Spleen (tissue), 11 donors: Measurements from ENCODE around the gene ZNF547. TPM values are rescaled to one million over a fixed set of nuclear protein-coding genes. Genes with fewer than 3 reads are reported as not detected.

Experiments used
- DNase-seq: peaks from one replicate; pipeline ENCODE4 v3.0.0-alpha.2; 2020
- H3K27ac ChIP-seq, 8 donors: fragments of 200-600 bp; sonication (generic) in 7 of 8; 1 replicate in 4 of 8; 2 replicates in 4 of 8; pipeline versions ENCODE4 v1.5.0 to v1.8.0; 2016 to 2021; ENCODE audit warnings: inconsistent platforms in 4 of 8, mild to moderate bottlenecking in 4 of 8, moderate library complexity in 1 of 8
- H3K27me3 ChIP-seq, 7 donors: fragments of 200-600 bp; sonication (generic) in 6 of 7; replicated peaks in 1 of 7; 1 replicate in 4 of 7; 2 replicates in 3 of 7; pipeline versions ENCODE4 v1.5.0 to v1.8.0; 2016 to 2021; ENCODE audit warnings: inconsistent platforms in 3 of 7, mild to moderate bottlenecking in 1 of 7
- H3K36me3 ChIP-seq, 6 donors: fragments of 200-600 bp; sonication (generic) in 5 of 6; 1 replicate in 4 of 6; 2 replicates in 2 of 6; pipeline versions ENCODE4 v1.5.0 to v1.8.0; 2016 to 2021; ENCODE audit warnings: inconsistent platforms in 2 of 6
- H3K4me1 ChIP-seq, 6 donors: fragments of 200-600 bp; sonication (generic) in 5 of 6; 1 replicate in 3 of 6; 2 replicates in 3 of 6; pipeline versions ENCODE4 v1.5.0 to v1.8.0; 2016 to 2021; ENCODE audit warnings: inconsistent platforms in 3 of 6
- H3K4me3 ChIP-seq, 8 donors: fragments of 200-600 bp; sonication (generic) in 7 of 8; 1 replicate in 4 of 8; 2 replicates in 4 of 8; pipeline versions ENCODE4 v1.5.0 to v1.8.0; 2016 to 2021; ENCODE audit warnings: inconsistent platforms in 4 of 8, mild to moderate bottlenecking in 4 of 8, moderate library complexity in 2 of 8
- H3K9me3 ChIP-seq, 8 donors: fragments of 200-600 bp; sonication (generic) in 7 of 8; 1 replicate in 4 of 8; 2 replicates in 4 of 8; pipeline versions ENCODE4 v1.5.0 to v1.8.0; 2016 to 2021; ENCODE audit warnings: inconsistent platforms in 4 of 8
- CTCF ChIP-seq, 11 experiments: fragments of 200-600 bp in 7 of 11; fragments of 450-650 bp in 4 of 11; sonication (generic) in 4 of 11; IDR thresholded peaks in 8 of 11; conservative IDR thresholded peaks in 3 of 11; 1 replicate in 7 of 11; 2 replicates in 4 of 11; pipeline versions ENCODE4 v1.4.0 to v1.8.0; 2016 to 2021; ENCODE audit warnings: antibody characterized with exemption in 11 of 11, inconsistent platforms in 4 of 11, mild to moderate bottlenecking in 1 of 11
- POLR2A ChIP-seq, 3 donors: fragments of 450-650 bp; IDR thresholded peaks; one replicate each; pipeline ENCODE4 v1.5.1; 2017; ENCODE audit warnings: antibody characterized with exemption in 3 of 3, mild to moderate bottlenecking in 1 of 3
- POLR2AphosphoS5 ChIP-seq, 3 donors: sonication (generic); formaldehyde crosslinking; IDR thresholded peaks; one replicate each; pipeline ENCODE4 v1.5.1; 2017; ENCODE audit warnings: antibody characterized with exemption in 3 of 3
- WGBS, 5 donors: extraction: QIAGEN DNeasy Blood & Tissue Kit in 3 of 5; methylation state at CpG; one replicate each; pipeline versions ENCODE4 v1.1.5 to v1.1.7; 2013 to 2018; 5-methylcytosine and 5-hydroxymethylcytosine counted together
- intact Hi-C: fragments of 100-400 bp; cut with DNase I; formaldehyde crosslinking; loops from one replicate; pipeline ENCODE4 v1.15.0; 2023; ENCODE audit warnings: low total_unique reads
- polyA plus RNA-seq, 3 donors: library from polyadenylated mRNA; stranded (reverse); fragments of 200-250 nt; gene quantifications; one replicate each; pipeline ENCODE4 v1.2.1, GENCODE V29; 2013
- total RNA-seq, 7 donors: library from RNA; depleted of rRNA in 3 of 7; stranded (reverse); fragments of >200 nt in 3 of 7; fragmentation: NEBNext Ultra II Directional in 4 of 7; extraction: Animal tissue kit (Norgen Biotek cat#: 25700) in 4 of 7; gene quantifications; one replicate each; pipeline versions ENCODE4 v1.1.0 to v1.2.1, GENCODE V29; 2016 to 2021
- donor health status: healthy with polysubstance abuse.
- donor health status: DM: no; HTN: no; CAD: no; lungs with moderate emphysema.
- donor health status: DM: no; HTN: no; CAD: no.
- donor health status: Bipolar disorder and iron deficiency.
- donor health status: healthy.
- donor health status: DM: no; HTN: no; CAD: no.
- donor health status: DM: yes; HTN: yes; CAD: no.

The ZNF547 gene
- total and polyA plus RNA-seq, 10 donors: 2.3 to 8.8 (median 4.1) TPM

- Histone ChIP-seq H3K27ac (no peak overlapping the region), H3K36me3 (peaks cover 9 to 91% (median 62%) of the 10 kb centered on the region in 6 donors), H3K4me3 (peak overlapping the region in 1 of 8 donors; percentile 3), H3K4me1 (peaks cover 0 to 3% (median 0%) of the 10 kb centered on the region in 6 donors), H3K27me3 (no peaks in the 10 kb centered on the region), H3K9me3 (peaks cover 2 to 97% (median 74%) of the 10 kb centered on the region in 8 donors)
- intact Hi-C loops: no loop called here
- no peak for DNase-seq
- 85 to 98% (median 96%) methylated on average over 8 of the region's 8 CpGs for WGBS, 5 donors
- no peak for TF ChIP-seq CTCF (IDR thresholded peaks at IDR 0.05 in 8 of 11, conservative IDR thresholded peaks at IDR 0.05 in 3 of 11)
- no peak for TF ChIP-seq POLR2AphosphoS5 (IDR thresholded peaks at IDR 0.05)
- TF ChIP-seq POLR2A (IDR thresholded peaks at IDR 0.05): no peak
Observed at GRCh38 chr19:57327993-57328392, 35.4 kb upstream of the ZNF547 start.

- Histone ChIP-seq H3K4me3 (no peak overlapping the region), H3K27ac (no peak overlapping the region), H3K9me3 (peaks cover 0 to 70% (median 35%) of the 10 kb centered on the region in 8 donors), H3K4me1 (no peaks in the 10 kb centered on the region), H3K27me3 (no peaks in the 10 kb centered on the region), H3K36me3 (peaks cover 0 to 32% (median 5%) of the 10 kb centered on the region in 6 donors)
- 81 to 94% (median 93%) methylated on average over 4 of the region's 4 CpGs for WGBS, 5 donors
- intact Hi-C loops: no loop called here
- TF ChIP-seq CTCF (IDR thresholded peaks at IDR 0.05 in 8 of 11, conservative IDR thresholded peaks at IDR 0.05 in 3 of 11) (no peak), POLR2A (IDR thresholded peaks at IDR 0.05) (no peak), POLR2AphosphoS5 (IDR thresholded peaks at IDR 0.05) (no peak)
- no peak for DNase-seq
Observed at GRCh38 chr19:57334191-57334590, 29.2 kb upstream of the ZNF547 start.

GRCh38 chr19:57338877-57339276 lies 24.5 kb upstream of the ZNF547 start:
- H3K27me3 ChIP-seq: no peaks in the 10 kb centered on the region
- intact Hi-C loops: no loop called here
- H3K4me3 ChIP-seq: no peak overlapping the region
- H3K4me1 ChIP-seq: no peaks in the 10 kb centered on the region
- no peak for DNase-seq
- H3K9me3 ChIP-seq: peaks cover 0 to 24% (median 2%) of the 10 kb centered on the region in 8 donors
- WGBS, 5 donors: 64 to 70% (median 67%) methylated on average over 3 of the region's 3 CpGs
- H3K27ac ChIP-seq: no peak overlapping the region
- TF ChIP-seq POLR2AphosphoS5 (IDR thresholded peaks at IDR 0.05) (no peak), CTCF (IDR thresholded peaks at IDR 0.05 in 8 of 11, conservative IDR thresholded peaks at IDR 0.05 in 3 of 11) (no peak), POLR2A (IDR thresholded peaks at IDR 0.05) (no peak)
- H3K36me3 ChIP-seq: peaks cover 0 to 4% (median 0%) of the 10 kb centered on the region in 6 donors

- Histone ChIP-seq H3K4me3 (no peak overlapping the region), H3K9me3 (peaks cover 0 to 8% (median 0%) of the 10 kb centered on the region in 8 donors), H3K4me1 (no peaks in the 10 kb centered on the region), H3K27ac (no peak overlapping the region), H3K36me3 (no peaks in the 10 kb centered on the region), H3K27me3 (peaks cover 0 to 12% (median 0%) of the 10 kb centered on the region in 7 donors)
- no peak for TF ChIP-seq CTCF (IDR thresholded peaks at IDR 0.05 in 8 of 11, conservative IDR thresholded peaks at IDR 0.05 in 3 of 11)
- no peak for TF ChIP-seq POLR2AphosphoS5 (IDR thresholded peaks at IDR 0.05)
- no peak for TF ChIP-seq POLR2A (IDR thresholded peaks at IDR 0.05)
- intact Hi-C loops: no loop called here
- WGBS, 5 donors: 67 to 80% (median 76%) methylated on average over 6 of the region's 6 CpGs
- no peak for DNase-seq
Observed at GRCh38 chr19:57342582-57342981, 20.8 kb upstream of the ZNF547 start.
